Transverse colon (tissue), 4 donors: ENCODE data around the gene NEDD4L. TPM values are rescaled to one million over a fixed set of nuclear protein-coding genes. Genes with fewer than 3 reads are reported as not detected.
"Not testable (repeated sequence)": the region's sequence is repeated elsewhere in the genome, so short reads cannot be mapped to it uniquely, and the experiment has no call there.

ENCODE experiments used
- DNase-seq: peaks from one replicate; pipeline ENCODE4 v3.0.0-alpha.2; 2019
- H3K27ac ChIP-seq, 4 donors: fragments of 200-600 bp; sonication (generic); 2 replicates each; pipeline ENCODE4 v1.5.1; 2016 to 2018; ENCODE audit warnings: inconsistent platforms in 4 of 4
- H3K27me3 ChIP-seq: fragments of 200-600 bp; sonication (generic); 2 replicates; pipeline ENCODE4 v1.5.1; 2017; ENCODE audit warnings: inconsistent platforms
- H3K36me3 ChIP-seq, 4 donors: fragments of 200-600 bp; sonication (generic); 2 replicates each; pipeline ENCODE4 v1.5.1; 2017 to 2019; ENCODE audit warnings: inconsistent platforms in 4 of 4
- H3K4me1 ChIP-seq, 4 donors: fragments of 200-600 bp; sonication (generic); 2 replicates each; pipeline ENCODE4 v1.5.1; 2017 to 2020; ENCODE audit warnings: inconsistent platforms in 4 of 4
- H3K4me3 ChIP-seq, 4 donors: fragments of 200-600 bp; sonication (generic); 1 replicate in 1 of 4; 2 replicates in 3 of 4; pipeline versions ENCODE4 v1.5.1 to v1.6.1; 2017 to 2019; ENCODE audit warnings: inconsistent platforms in 4 of 4
- H3K9me3 ChIP-seq, 2 donors: fragments of 200-600 bp; sonication (generic); 2 replicates each; pipeline ENCODE4 v1.5.1; 2017 to 2019; ENCODE audit warnings: inconsistent platforms in 2 of 2
- EP300 ChIP-seq: sonication (generic); formaldehyde crosslinking; IDR thresholded peaks from one replicate; pipeline ENCODE4 v1.6.1; 2017; ENCODE audit warnings: antibody characterized with exemption, low read depth
- POLR2A ChIP-seq: fragments of 450-650 bp; IDR thresholded peaks from one replicate; pipeline ENCODE4 v1.6.1; 2016; ENCODE audit warnings: antibody characterized with exemption, mild to moderate bottlenecking, moderate library complexity
- POLR2AphosphoS5 ChIP-seq, 3 donors: sonication (generic); formaldehyde crosslinking; IDR thresholded peaks; one replicate each; pipeline ENCODE4 v1.6.1; 2016; ENCODE audit warnings: antibody characterized with exemption in 3 of 3
- WGBS, 2 donors: methylation state at CpG; one replicate each; pipeline ENCODE4 v1.1.5; 2018; ENCODE audit warnings: low coverage in 1 of 2; 5-methylcytosine and 5-hydroxymethylcytosine counted together
- in situ Hi-C, 4 donors: fragments of 200-750 bp; cut with MboI; loops; one replicate each; pipeline versions ENCODE4 v1.15.0 to v1.15.1; 2017; ENCODE audit warnings: low sequenced_read_pairs in 3 of 4, low pct_ligation_motif_present in 1 of 4, low pct_unique_long_range_greater_than_20kb in 1 of 4
- intact Hi-C: fragments of 100-400 bp; cut with DNase I; formaldehyde crosslinking; loops from one replicate; pipeline ENCODE4 v1.15.1; 2023; ENCODE audit warnings: low total_unique reads
- total RNA-seq, 4 donors: library from RNA; depleted of rRNA; stranded (reverse); fragments of >200 nt; gene quantifications; one replicate each; pipeline ENCODE4 v1.1.0, GENCODE V29; 2016
- TF ChIP-seq, protein P1 (sequence below), 5 experiments: fragments of 200-600 bp in 3 of 5; fragments of 450-650 bp in 2 of 5; sonication (generic) in 3 of 5; IDR thresholded peaks; 1 replicate in 2 of 5; 2 replicates in 3 of 5; pipeline ENCODE4 v1.5.1; 2016 to 2017; ENCODE audit warnings: antibody characterized with exemption in 5 of 5, inconsistent platforms in 3 of 5, mild to moderate bottlenecking in 2 of 5, moderate library complexity in 1 of 5

Gene NEDD4L
- total RNA-seq, 4 donors from 2014 or later: 217 to 773 (median 305) TPM

- TF ChIP-seq EP300: no peak
- TF ChIP-seq POLR2A: no peak
- no peak for TF ChIP-seq POLR2AphosphoS5 (IDR thresholded peaks at IDR 0.05)
- TF ChIP-seq, protein P1, sequence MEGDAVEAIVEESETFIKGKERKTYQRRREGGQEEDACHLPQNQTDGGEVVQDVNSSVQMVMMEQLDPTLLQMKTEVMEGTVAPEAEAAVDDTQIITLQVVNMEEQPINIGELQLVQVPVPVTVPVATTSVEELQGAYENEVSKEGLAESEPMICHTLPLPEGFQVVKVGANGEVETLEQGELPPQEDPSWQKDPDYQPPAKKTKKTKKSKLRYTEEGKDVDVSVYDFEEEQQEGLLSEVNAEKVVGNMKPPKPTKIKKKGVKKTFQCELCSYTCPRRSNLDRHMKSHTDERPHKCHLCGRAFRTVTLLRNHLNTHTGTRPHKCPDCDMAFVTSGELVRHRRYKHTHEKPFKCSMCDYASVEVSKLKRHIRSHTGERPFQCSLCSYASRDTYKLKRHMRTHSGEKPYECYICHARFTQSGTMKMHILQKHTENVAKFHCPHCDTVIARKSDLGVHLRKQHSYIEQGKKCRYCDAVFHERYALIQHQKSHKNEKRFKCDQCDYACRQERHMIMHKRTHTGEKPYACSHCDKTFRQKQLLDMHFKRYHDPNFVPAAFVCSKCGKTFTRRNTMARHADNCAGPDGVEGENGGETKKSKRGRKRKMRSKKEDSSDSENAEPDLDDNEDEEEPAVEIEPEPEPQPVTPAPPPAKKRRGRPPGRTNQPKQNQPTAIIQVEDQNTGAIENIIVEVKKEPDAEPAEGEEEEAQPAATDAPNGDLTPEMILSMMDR (IDR thresholded peaks at IDR 0.05): no peak
- Histone ChIP-seq H3K4me1 (no peaks in the 10 kb centered on the region), H3K36me3 (peaks cover 0 to 6% (median 0%) of the 10 kb centered on the region in 4 donors), H3K27ac (no peak overlapping the region), H3K4me3 (no peak overlapping the region), H3K27me3 (no peaks in the 10 kb centered on the region), H3K9me3 (no peaks in the 10 kb centered on the region)
- intact Hi-C loops: no loop called here
- WGBS, 2 donors: 100% methylated on average over 1 of the region's 1 CpG; no CpG with 5 or more reads in 1 of the 2 donors
- DNase-seq: no peak
- in situ Hi-C loops: no loop called here
Observed at GRCh38 chr18:58167073-58167472, 123.0 kb downstream of the NEDD4L start.

- in situ Hi-C loops (no loop called here), intact Hi-C loops (no loop called here)
- H3K27me3 ChIP-seq: no peaks in the 10 kb centered on the region
- H3K9me3 ChIP-seq: no peaks in the 10 kb centered on the region
- H3K36me3 ChIP-seq: peaks cover 0 to 6% (median 0%) of the 10 kb centered on the region in 4 donors
- no peaks in the 10 kb centered on the region for H3K4me1 ChIP-seq
- TF ChIP-seq POLR2AphosphoS5 (IDR thresholded peaks at IDR 0.05) (no peak), POLR2A (no peak)
- TF ChIP-seq, protein P1 (IDR thresholded peaks at IDR 0.05): no peak
- WGBS, 2 donors: 94% methylated on average over 5 of the region's 5 CpGs; no CpG with 5 or more reads in 1 of the 2 donors
- no peak overlapping the region for H3K4me3 ChIP-seq
- H3K27ac ChIP-seq: no peak overlapping the region
- no peak for DNase-seq
Observed at GRCh38 chr18:58168221-58168620, 124.2 kb downstream of the NEDD4L start.

DNA sequence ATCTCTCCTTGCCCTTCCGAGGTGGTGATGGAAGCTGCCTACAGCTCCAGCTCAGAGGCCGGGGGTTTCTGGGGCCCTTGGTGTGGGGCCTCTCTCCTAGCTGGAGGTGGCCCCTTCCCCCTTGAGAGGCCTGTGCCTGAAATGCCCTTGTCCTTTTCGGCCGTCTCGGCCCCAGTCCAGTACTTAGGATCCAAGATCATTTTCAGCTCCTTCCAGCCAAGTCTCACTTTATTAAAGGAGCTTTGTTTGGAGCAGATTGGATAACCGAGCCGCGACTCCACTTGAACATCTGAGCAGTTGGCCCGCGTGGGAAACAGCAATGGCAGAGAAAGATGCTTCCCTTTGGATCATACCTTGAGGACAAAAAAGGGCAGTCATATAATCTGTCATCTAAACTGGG is 125.0 kb downstream of the NEDD4L start:
- Histone ChIP-seq H3K4me3 (no peak overlapping the region), H3K27me3 (no peaks in the 10 kb centered on the region), H3K27ac (no peak overlapping the region), H3K4me1 (no peaks in the 10 kb centered on the region), H3K36me3 (peaks cover 0 to 6% (median 0%) of the 10 kb centered on the region in 4 donors), H3K9me3 (no peaks in the 10 kb centered on the region)
- 85 to 87% methylated on average over 8 to 10 of the region's 10 CpGs for WGBS, 2 donors
- in situ Hi-C loops (no loop called here), intact Hi-C loops (no loop called here)
- no peak for DNase-seq
- TF ChIP-seq POLR2A (no peak), EP300 (no peak), POLR2AphosphoS5 (IDR thresholded peaks at IDR 0.05) (no peak)
- TF ChIP-seq, protein P1 (IDR thresholded peaks at IDR 0.05): no peak

DNA sequence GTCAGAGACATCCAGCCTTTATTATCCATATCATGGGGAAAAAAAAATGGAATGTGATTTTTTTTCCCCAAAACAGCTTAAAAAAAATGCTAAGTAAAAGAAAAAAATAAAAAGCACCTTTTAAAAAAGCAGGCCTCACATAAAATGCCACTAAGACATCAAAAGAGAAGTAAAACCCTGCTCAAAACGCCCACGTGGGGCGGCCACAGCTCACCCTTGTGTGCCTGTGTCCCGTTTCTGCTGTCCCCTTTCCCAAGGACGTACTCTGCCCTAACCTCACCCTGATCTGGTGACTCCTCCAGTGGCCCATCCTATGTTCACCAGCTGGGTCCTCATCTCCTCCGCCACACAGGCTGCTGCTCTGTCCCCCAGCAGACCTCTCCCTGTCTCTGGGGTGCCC is 125.4 kb downstream of the NEDD4L start:
- no peak overlapping the region for H3K27ac ChIP-seq
- no peak overlapping the region for H3K4me3 ChIP-seq
- intact Hi-C loops: no loop called here
- no peaks in the 10 kb centered on the region for H3K27me3 ChIP-seq
- 86 to 87% methylated on average over 4 to 6 of the region's 6 CpGs for WGBS, 2 donors
- H3K4me1 ChIP-seq: no peaks in the 10 kb centered on the region
- peaks cover 0 to 6% (median 0%) of the 10 kb centered on the region in 4 donors for H3K36me3 ChIP-seq
- DNase-seq: no peak
- no peaks in the 10 kb centered on the region for H3K9me3 ChIP-seq
- in situ Hi-C loops: no loop called here
- TF ChIP-seq, protein P1 (IDR thresholded peaks at IDR 0.05): no peak
- TF ChIP-seq POLR2AphosphoS5 (IDR thresholded peaks at IDR 0.05) (no peak), EP300 (no peak), POLR2A (no peak)

DNA sequence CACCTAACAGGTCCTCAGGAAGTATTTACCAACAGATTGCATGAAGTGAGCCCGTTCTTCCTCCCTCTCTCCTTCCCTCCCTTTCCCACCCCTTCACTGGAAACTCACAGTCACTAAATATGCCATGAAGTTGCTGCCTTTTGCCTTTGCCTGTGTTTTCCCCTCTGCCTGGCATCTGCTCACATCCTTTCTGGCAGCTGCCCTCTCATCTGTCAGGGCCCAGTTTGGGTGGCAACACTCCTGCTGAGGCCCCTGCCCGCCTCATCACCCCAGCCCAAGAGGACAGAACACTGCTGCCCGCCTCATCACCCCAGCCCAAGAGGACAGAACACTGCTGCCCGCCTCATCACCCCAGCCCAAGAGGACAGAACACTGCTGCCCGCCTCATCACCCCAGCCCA is 126.0 kb downstream of the NEDD4L start:
- H3K9me3 ChIP-seq, H3K27me3 ChIP-seq, intact Hi-C loops, H3K27ac ChIP-seq, DNase-seq, H3K4me3 ChIP-seq, in situ Hi-C loops, H3K36me3 ChIP-seq, H3K4me1 ChIP-seq: not testable (repeated sequence)
- WGBS, 2 donors: 94% methylated on average over 3 of the region's 5 CpGs; no CpG with 5 or more reads in 1 of the 2 donors
